ENCODE results near the gene FSTL5. TPM values are rescaled to one million over a fixed set of nuclear protein-coding genes. Genes with fewer than 3 reads are reported as not detected.

FSTL5 gene
- total and polyA plus RNA-seq, 2 donors (not counting 3 experiments of a cell fraction or from before 2014, with no cell fraction given), result 1.3 to 1.9 TPM

DNA sequence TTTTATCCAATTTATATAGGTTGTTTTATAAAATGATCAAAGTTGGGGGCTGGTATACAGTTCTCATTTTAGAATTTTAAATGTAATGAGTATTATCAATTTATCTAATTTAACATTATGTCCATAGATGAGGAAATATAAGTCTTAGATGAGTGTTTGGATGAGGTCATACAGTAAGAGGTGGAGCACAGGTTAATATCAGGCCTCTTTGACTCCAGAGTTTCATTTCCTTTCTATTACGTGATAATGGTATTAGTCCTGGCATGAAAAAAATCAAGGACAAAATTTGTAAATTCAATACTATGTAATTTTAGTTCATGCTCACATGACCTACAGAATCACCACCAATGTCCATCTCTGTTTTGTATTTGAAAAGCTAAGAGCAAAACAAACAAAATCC, 269.8 kb downstream of the FSTL5 start:
- intact Hi-C loops (cut with micrococcal nuclease), result no loop called here
- TF ChIP-seq POLR2AphosphoS5 (IDR thresholded peaks at IDR 0.05; ENCODE audit: insufficient read depth, low read depth, low read length), result no peak
- Histone ChIP-seq H2AFZ (ENCODE audit: low read depth, low read length) (no peak overlapping the region), H3K36me3 (ENCODE audit: control insufficient read depth in 2 of 2, extremely low read depth in 1 of 2, insufficient read depth in 2 of 2, low read length in 2 of 2) (no peaks in the 10 kb centered on the region), H3K4me2 (ENCODE audit: insufficient read depth, low read length) (no peak overlapping the region), H3K27me3 (ENCODE audit: control insufficient read depth in 2 of 2, insufficient read depth in 2 of 2, low read length in 2 of 2) (no peaks in the 10 kb centered on the region), H4K20me1 (replicated peaks; ENCODE audit: control insufficient read depth, extremely low read depth, insufficient read depth, low read length) (no peaks in the 10 kb centered on the region), H3K4me3 (replicated peaks in 1 of 3; ENCODE audit: insufficient read depth in 1 of 3, low read depth in 1 of 3, low read length in 3 of 3) (no peak overlapping the region), H3K9ac (replicated peaks; ENCODE audit: extremely low read depth, insufficient read depth, low read length) (no peak overlapping the region), H3K27ac (ENCODE audit: insufficient read depth, low read depth, low read length) (no peak overlapping the region), H3K4me1 (ENCODE audit: control insufficient read depth, extremely low read depth, insufficient read depth, low read length) (no peaks in the 10 kb centered on the region), H3K79me2 (ENCODE audit: control insufficient read depth, insufficient read depth, low read length) (no peaks in the 10 kb centered on the region), H3K9me3 (replicated peaks; ENCODE audit: control insufficient read depth, insufficient read depth, low read length) (no peaks in the 10 kb centered on the region), H3K9me1 (replicated peaks; ENCODE audit: control insufficient read depth, extremely low read depth, insufficient read depth, low read length) (no peaks in the 10 kb centered on the region)
- ChIA-PET POLR2A (no interaction called here), CTCF (interaction anchor here (1.0 to 1.6 kb wide), 3 partner anchors 9 to 16 kb away, joined by 3 to 5 read pairs (median 4); no protein-coding TSS in a partner anchor)
- DNase-seq (ENCODE audit: low read depth, low spot score), result no peak
- dilution Hi-C loops (cut with MboI; ENCODE audit: extremely low pct_ligation_motif_present, low sequenced_read_pairs), result no loop called here
- FAIRE-seq, result no peak
- BruUV-seq (replicated peaks), result no TSS peak

DNA sequence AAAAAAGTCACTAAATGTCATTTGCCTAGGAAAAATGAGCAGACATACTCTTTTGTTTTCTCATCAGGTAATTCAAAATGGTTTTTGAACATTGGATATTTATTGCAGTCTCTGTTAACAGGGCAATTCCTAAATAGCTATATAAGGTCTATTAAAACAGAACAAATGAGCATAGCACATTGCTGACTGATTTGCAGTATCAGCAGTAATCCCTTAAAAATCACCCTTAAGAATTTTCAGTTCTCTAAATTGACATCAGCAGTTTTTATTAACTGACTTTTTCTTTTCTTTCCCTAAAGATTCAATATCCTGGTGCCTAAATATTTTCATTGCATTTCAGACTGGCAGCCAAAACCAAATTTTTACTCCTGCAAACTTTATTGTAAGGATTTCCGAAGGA, 270.2 kb downstream of the FSTL5 start:
- dilution Hi-C loops (cut with MboI; ENCODE audit: extremely low pct_ligation_motif_present, low sequenced_read_pairs), result no loop called here
- CTCF ChIA-PET, result interaction anchor here (1.0 kb wide), 2 partner anchors 12 to 14 kb away, joined by 3 read pairs; no protein-coding TSS in a partner anchor
- H3K27me3 ChIP-seq (ENCODE audit: control insufficient read depth in 2 of 2, insufficient read depth in 2 of 2, low read length in 2 of 2), result no peaks in the 10 kb centered on the region
- POLR2A ChIA-PET, result no interaction called here
- no peaks in the 10 kb centered on the region for H3K36me3 ChIP-seq (ENCODE audit: control insufficient read depth in 2 of 2, extremely low read depth in 1 of 2, insufficient read depth in 2 of 2, low read length in 2 of 2)
- FAIRE-seq (no peak), DNase-seq (ENCODE audit: low read depth, low spot score) (no peak)
- no peaks in the 10 kb centered on the region for H4K20me1 ChIP-seq (replicated peaks; ENCODE audit: control insufficient read depth, extremely low read depth, insufficient read depth, low read length)
- TF ChIP-seq POLR2AphosphoS5 (IDR thresholded peaks at IDR 0.05; ENCODE audit: insufficient read depth, low read depth, low read length), result no peak
- no peaks in the 10 kb centered on the region for H3K9me1 ChIP-seq (replicated peaks; ENCODE audit: control insufficient read depth, extremely low read depth, insufficient read depth, low read length)
- H3K4me2 ChIP-seq (ENCODE audit: insufficient read depth, low read length), result no peak overlapping the region
- no peak overlapping the region for H3K27ac ChIP-seq (ENCODE audit: insufficient read depth, low read depth, low read length)
- no peaks in the 10 kb centered on the region for H3K79me2 ChIP-seq (ENCODE audit: control insufficient read depth, insufficient read depth, low read length)
- H2AFZ ChIP-seq (ENCODE audit: low read depth, low read length), result no peak overlapping the region
- H3K9me3 ChIP-seq (replicated peaks; ENCODE audit: control insufficient read depth, insufficient read depth, low read length), result no peaks in the 10 kb centered on the region
- no peaks in the 10 kb centered on the region for H3K4me1 ChIP-seq (ENCODE audit: control insufficient read depth, extremely low read depth, insufficient read depth, low read length)
- no TSS peak for BruUV-seq (replicated peaks)
- no peak overlapping the region for H3K4me3 ChIP-seq (replicated peaks in 1 of 3; ENCODE audit: insufficient read depth in 1 of 3, low read depth in 1 of 3, low read length in 3 of 3)
- no peak overlapping the region for H3K9ac ChIP-seq (replicated peaks; ENCODE audit: extremely low read depth, insufficient read depth, low read length)
- intact Hi-C loops (cut with micrococcal nuclease), result no loop called here

Measured in endothelial cell of umbilical vein (primary cell).